NCI-H1092 (cell line): Measurements from ENCODE around the gene FCHSD2.
"Not testable (repeated sequence)": the region's sequence is repeated elsewhere in the genome, so short reads cannot be mapped to it uniquely, and the experiment has no call there.

ENCODE experiments used
- DNase-seq: peaks from one replicate; lab custom pipeline; 2025; lab: John Stamatoyannopoulos, UW

FCHSD2 gene

GRCh38 chr11:72820439-72821139 lies 321.5 kb downstream of the FCHSD2 start:
- no peak for DNase-seq

- DNase-seq, result no peak
These were observed 323.1 kb downstream of the FCHSD2 start for GRCh38 chr11:72818971-72819370.

- no peak for DNase-seq
These were observed 324.2 kb downstream of the FCHSD2 start for GRCh38 chr11:72817966-72818365.

GRCh38 chr11:72816404-72816990 lies 325.6 kb downstream of the FCHSD2 start:
- no peak for DNase-seq

- DNase-seq, result no peak
These were observed 327.0 kb downstream of the FCHSD2 start for GRCh38 chr11:72815110-72815618.

GRCh38 chr11:72814286-72815109 lies 327.6 kb downstream of the FCHSD2 start, which contains the start of gene ATG16L2:
Gene ATG16L2, plus strand, starts transcription at chr11:72814411. Its CDS starts 35 bp downstream, at chr11:72814446.
- DNase-seq, result peak; percentile 83

- DNase-seq, result peak; percentile 79
These were observed 328.3 kb downstream of the FCHSD2 start for GRCh38 chr11:72813740-72814285.

GRCh38 chr11:72812967-72813739 lies 329.0 kb downstream of the FCHSD2 start:
- peak; percentile 25 for DNase-seq

GRCh38 chr11:72812604-72812966 lies 329.5 kb downstream of the FCHSD2 start:
- peak; percentile 34 for DNase-seq

- DNase-seq, result not testable (repeated sequence)
These were observed 330.4 kb downstream of the FCHSD2 start for GRCh38 chr11:72811686-72812085.

GRCh38 chr11:72808331-72808798 lies 333.8 kb downstream of the FCHSD2 start:
- DNase-seq, result no peak

- DNase-seq, result no peak
These were observed 334.3 kb downstream of the FCHSD2 start for GRCh38 chr11:72807792-72808191.

- DNase-seq, result no peak
These were observed 335.0 kb downstream of the FCHSD2 start for GRCh38 chr11:72807021-72807693.

- DNase-seq, result not testable (repeated sequence)
These were observed 335.7 kb downstream of the FCHSD2 start for GRCh38 chr11:72806378-72806777.

- DNase-seq, result no peak
These were observed 336.9 kb downstream of the FCHSD2 start for GRCh38 chr11:72805216-72805615.

GRCh38 chr11:72802822-72803221 lies 339.3 kb downstream of the FCHSD2 start:
- no peak for DNase-seq

GRCh38 chr11:72799441-72799840 lies 342.7 kb downstream of the FCHSD2 start:
- DNase-seq, result no peak

GRCh38 chr11:72798361-72798760 lies 343.8 kb downstream of the FCHSD2 start:
- no peak for DNase-seq

GRCh38 chr11:72793425-72794367 lies 348.4 kb downstream of the FCHSD2 start, which contains the start of gene STARD10:
Gene STARD10, minus strand, starts transcription at chr11:72794047. Its CDS starts 12,866 bp downstream, at chr11:72781181.
- DNase-seq, result peak; percentile 95

GRCh38 chr11:72793076-72793424 lies 349.1 kb downstream of the FCHSD2 start:
- DNase-seq, result no peak
